Measurements from ENCODE around the gene CALML5.

The CALML5 gene

GRCh38 chr10:5461203-5461588 is 38.2 kb downstream of the CALML5 start:
- Histone ChIP-seq H3K36me3 (replicated peaks) (peaks cover 22% of the 10 kb centered on the region), H3K27ac (no peak overlapping the region), H3K4me3 (ENCODE audit: low read depth, low read length) (no peak overlapping the region), H3K27me3 (replicated peaks) (no peaks in the 10 kb centered on the region)
- TF ChIP-seq, protein P1, sequence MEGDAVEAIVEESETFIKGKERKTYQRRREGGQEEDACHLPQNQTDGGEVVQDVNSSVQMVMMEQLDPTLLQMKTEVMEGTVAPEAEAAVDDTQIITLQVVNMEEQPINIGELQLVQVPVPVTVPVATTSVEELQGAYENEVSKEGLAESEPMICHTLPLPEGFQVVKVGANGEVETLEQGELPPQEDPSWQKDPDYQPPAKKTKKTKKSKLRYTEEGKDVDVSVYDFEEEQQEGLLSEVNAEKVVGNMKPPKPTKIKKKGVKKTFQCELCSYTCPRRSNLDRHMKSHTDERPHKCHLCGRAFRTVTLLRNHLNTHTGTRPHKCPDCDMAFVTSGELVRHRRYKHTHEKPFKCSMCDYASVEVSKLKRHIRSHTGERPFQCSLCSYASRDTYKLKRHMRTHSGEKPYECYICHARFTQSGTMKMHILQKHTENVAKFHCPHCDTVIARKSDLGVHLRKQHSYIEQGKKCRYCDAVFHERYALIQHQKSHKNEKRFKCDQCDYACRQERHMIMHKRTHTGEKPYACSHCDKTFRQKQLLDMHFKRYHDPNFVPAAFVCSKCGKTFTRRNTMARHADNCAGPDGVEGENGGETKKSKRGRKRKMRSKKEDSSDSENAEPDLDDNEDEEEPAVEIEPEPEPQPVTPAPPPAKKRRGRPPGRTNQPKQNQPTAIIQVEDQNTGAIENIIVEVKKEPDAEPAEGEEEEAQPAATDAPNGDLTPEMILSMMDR (IDR thresholded peaks at IDR 0.05; ENCODE audit: low read depth, low read length, missing control alignments): no peak
- in situ Hi-C loops (cut with HindIII; ENCODE audit: low pct_ligation_motif_present, low sequenced_read_pairs): no loop called here
- DNase-seq: no peak

GRCh38 chr10:5460468-5461202 is 38.7 kb downstream of the CALML5 start:
- in situ Hi-C loops (cut with HindIII; ENCODE audit: low pct_ligation_motif_present, low sequenced_read_pairs): no loop called here
- DNase-seq: no peak
- Histone ChIP-seq H3K36me3 (replicated peaks) (peaks cover 25% of the 10 kb centered on the region), H3K27me3 (replicated peaks) (no peaks in the 10 kb centered on the region), H3K27ac (no peak overlapping the region), H3K4me3 (ENCODE audit: low read depth, low read length) (no peak overlapping the region)
- TF ChIP-seq, protein P1 (IDR thresholded peaks at IDR 0.05; ENCODE audit: low read depth, low read length, missing control alignments): no peak

DNA sequence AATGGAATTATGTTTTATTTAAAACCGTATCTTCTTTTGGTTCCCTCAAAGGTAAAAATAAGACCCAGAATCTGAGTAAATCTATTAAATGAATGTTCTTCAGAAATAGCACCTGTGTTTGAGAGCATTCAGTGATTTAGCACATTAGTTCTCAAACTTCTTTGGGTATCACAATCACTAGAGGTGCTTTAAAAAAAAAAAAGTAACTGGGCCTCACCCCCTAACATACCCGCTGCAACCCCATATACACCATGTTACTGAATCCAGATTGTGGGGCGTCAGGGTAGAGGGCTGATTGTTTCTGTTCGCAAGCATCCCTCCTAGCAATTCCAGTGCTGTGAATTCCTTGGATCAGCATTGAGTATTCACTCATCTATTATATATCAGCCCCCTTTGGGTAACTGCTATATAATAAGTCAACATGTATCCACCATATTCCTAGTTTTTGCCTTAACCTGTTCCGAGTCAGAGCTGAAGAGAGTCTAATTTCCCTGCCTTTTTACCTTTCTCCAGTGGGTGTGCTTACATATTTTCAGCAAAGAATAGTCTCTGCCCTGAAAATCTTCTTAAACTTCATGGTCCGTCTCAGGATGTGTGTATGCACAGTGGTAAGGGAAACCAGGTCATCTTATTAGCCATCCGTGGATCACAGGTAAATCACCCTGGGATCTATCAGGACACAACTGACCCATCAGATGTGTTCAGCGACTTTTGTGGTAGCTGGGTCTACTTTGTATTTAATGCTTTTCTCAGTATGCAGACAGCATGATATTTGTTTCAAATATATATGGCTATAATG is 40.2 kb downstream of the CALML5 start:
- Histone ChIP-seq H3K4me3 (ENCODE audit: low read depth, low read length) (no peak overlapping the region), H3K27me3 (replicated peaks) (no peaks in the 10 kb centered on the region), H3K36me3 (replicated peaks) (peaks cover 34% of the 10 kb centered on the region), H3K27ac (no peak overlapping the region)
- in situ Hi-C loops (cut with HindIII; ENCODE audit: low pct_ligation_motif_present, low sequenced_read_pairs): no loop called here
- no peak for DNase-seq
- TF ChIP-seq, protein P1 (IDR thresholded peaks at IDR 0.05; ENCODE audit: low read depth, low read length, missing control alignments): no peak

DNA sequence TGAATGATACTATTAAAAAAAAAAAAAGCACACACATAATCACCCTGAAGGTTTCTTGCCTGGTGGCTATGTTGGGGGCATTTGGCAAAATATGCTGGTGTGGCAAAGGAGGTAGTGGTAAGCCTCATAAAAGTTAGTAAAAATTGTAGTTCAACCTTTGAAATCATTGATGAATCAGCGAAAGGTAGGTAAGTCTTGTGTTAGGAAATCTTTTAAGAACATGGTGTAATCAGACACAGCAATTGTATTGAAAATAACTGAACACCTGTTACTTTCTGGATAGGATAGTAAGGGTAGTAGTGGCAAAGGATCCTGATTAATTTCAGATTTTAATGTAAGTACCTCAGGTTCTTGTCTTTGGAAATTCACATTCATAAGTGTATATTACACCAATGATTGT is 40.9 kb downstream of the CALML5 start:
- H3K27me3 ChIP-seq (replicated peaks): no peaks in the 10 kb centered on the region
- in situ Hi-C loops (cut with HindIII; ENCODE audit: low pct_ligation_motif_present, low sequenced_read_pairs): no loop called here
- TF ChIP-seq, protein P1 (IDR thresholded peaks at IDR 0.05; ENCODE audit: low read depth, low read length, missing control alignments): no peak
- no peak overlapping the region for H3K27ac ChIP-seq
- DNase-seq: no peak
- H3K36me3 ChIP-seq (replicated peaks): peaks cover 41% of the 10 kb centered on the region
- H3K4me3 ChIP-seq (ENCODE audit: low read depth, low read length): no peak overlapping the region

GRCh38 chr10:5457741-5458140 is 41.6 kb downstream of the CALML5 start:
- in situ Hi-C loops (cut with HindIII; ENCODE audit: low pct_ligation_motif_present, low sequenced_read_pairs): no loop called here

More at GRCh38 chr10:5457741-5458140, 41.6 kb downstream of the CALML5 start:
- H3K27ac ChIP-seq: no peak overlapping the region
- no peak overlapping the region for H3K4me3 ChIP-seq (ENCODE audit: low read depth, low read length)
- no peak for DNase-seq
- TF ChIP-seq, protein P1 (IDR thresholded peaks at IDR 0.05; ENCODE audit: low read depth, low read length, missing control alignments): no peak
- no peaks in the 10 kb centered on the region for H3K27me3 ChIP-seq (replicated peaks)
- H3K36me3 ChIP-seq (replicated peaks): peaks cover 48% of the 10 kb centered on the region

Data from brain microvascular endothelial cell (primary cell).